ENCODE measurements around the gene IL15. TPM values are rescaled to one million over a fixed set of nuclear protein-coding genes. Genes with fewer than 3 reads are reported as not detected.
"Not testable (repeated sequence)": the region's sequence is repeated elsewhere in the genome, so short reads cannot be mapped to it uniquely, and the experiment has no call there.

The IL15 gene
- total RNA-seq, 1 donor from 2014 or later: 1.3 TPM

- Mint-ChIP-seq H3K36me3 (ENCODE audit: low read depth) (no peaks in the 10 kb centered on the region), H3K4me1 (ENCODE audit: low read depth) (peaks cover 3% of the 10 kb centered on the region), H3K4me3 (ENCODE audit: unreplicated experiment) (no peak overlapping the region), H3K9me3 (ENCODE audit: low read depth) (no peaks in the 10 kb centered on the region), H3K27ac (ENCODE audit: unreplicated experiment) (no peak overlapping the region), H3K27me3 (ENCODE audit: low read depth) (no peaks in the 10 kb centered on the region)
- no peak for TF ChIP-seq CTCF (IDR thresholded peaks at IDR 0.05)
- DNase-seq (ENCODE audit: low spot score): no peak
Measured at GRCh38 chr4:141686146-141686775, 49.9 kb downstream of the IL15 start.

DNA sequence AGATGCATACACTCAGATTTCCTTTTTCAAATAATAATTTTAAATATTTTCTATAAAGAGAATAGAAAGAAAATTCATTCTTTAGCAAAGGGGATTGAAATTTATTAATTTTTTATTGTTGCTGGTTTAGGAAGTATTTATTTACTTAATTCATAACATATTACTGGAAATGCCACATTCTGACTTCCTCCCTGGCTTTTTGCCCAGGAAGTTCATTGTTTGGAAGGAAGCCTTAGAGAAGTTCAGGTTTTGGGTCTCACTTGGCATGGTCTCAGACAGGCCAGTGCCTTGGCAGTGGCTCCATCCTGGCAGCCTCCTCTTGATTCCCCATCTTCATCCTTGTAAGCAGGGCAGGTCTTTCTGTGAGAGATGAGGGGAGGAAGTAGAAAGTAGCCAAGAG, 50.5 kb downstream of the IL15 start:
- H3K27me3 Mint-ChIP-seq (ENCODE audit: low read depth): no peaks in the 10 kb centered on the region
- DNase-seq (ENCODE audit: low spot score): no peak
- no peak overlapping the region for H3K4me3 Mint-ChIP-seq (ENCODE audit: unreplicated experiment)
- no peak overlapping the region for H3K27ac Mint-ChIP-seq (ENCODE audit: unreplicated experiment)
- no peaks in the 10 kb centered on the region for H3K9me3 Mint-ChIP-seq (ENCODE audit: low read depth)
- H3K4me1 Mint-ChIP-seq (ENCODE audit: low read depth): peaks cover 3% of the 10 kb centered on the region
- no peaks in the 10 kb centered on the region for H3K36me3 Mint-ChIP-seq (ENCODE audit: low read depth)
- TF ChIP-seq CTCF (IDR thresholded peaks at IDR 0.05): no peak

DNA sequence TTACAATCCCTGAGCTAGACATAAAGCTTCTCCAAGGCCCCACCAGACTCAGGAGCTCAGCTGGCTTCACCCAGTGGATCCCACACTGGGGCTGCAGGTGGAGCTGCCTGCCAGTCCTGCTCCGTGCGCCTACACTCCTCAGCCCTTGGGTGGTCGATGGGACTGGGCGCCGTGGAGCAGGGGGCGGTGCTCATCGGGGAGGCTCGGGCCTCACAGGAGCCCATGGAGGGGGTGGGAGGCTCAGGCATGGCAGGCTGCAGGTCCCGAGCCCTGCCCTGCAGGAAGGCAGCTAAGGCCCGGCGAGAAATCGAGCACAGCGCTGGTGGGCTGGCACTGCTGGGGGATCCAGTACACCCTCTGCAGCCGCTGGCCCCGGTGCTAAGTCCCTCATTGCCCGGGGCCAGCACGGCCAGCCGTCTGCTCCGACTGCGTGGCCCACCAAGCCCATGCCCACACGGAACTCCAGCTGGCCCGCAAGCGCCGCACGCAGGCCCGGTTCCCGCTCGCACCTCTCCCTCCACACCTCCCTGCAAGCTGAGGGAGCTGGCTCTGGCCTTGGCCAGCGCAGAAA, 53.4 kb downstream of the IL15 start:
- H3K4me3 Mint-ChIP-seq (ENCODE audit: unreplicated experiment); H3K36me3 Mint-ChIP-seq (ENCODE audit: low read depth); H3K27me3 Mint-ChIP-seq (ENCODE audit: low read depth); DNase-seq (ENCODE audit: low spot score); H3K27ac Mint-ChIP-seq (ENCODE audit: unreplicated experiment); H3K9me3 Mint-ChIP-seq (ENCODE audit: low read depth); H3K4me1 Mint-ChIP-seq (ENCODE audit: low read depth): not testable (repeated sequence)

GRCh38 chr4:141691247-141691646, 54.9 kb downstream of the IL15 start:
- not testable (repeated sequence) for H3K27ac Mint-ChIP-seq (ENCODE audit: unreplicated experiment); H3K4me1 Mint-ChIP-seq (ENCODE audit: low read depth); DNase-seq (ENCODE audit: low spot score); H3K27me3 Mint-ChIP-seq (ENCODE audit: low read depth); H3K4me3 Mint-ChIP-seq (ENCODE audit: unreplicated experiment); H3K9me3 Mint-ChIP-seq (ENCODE audit: low read depth); H3K36me3 Mint-ChIP-seq (ENCODE audit: low read depth)

DNA sequence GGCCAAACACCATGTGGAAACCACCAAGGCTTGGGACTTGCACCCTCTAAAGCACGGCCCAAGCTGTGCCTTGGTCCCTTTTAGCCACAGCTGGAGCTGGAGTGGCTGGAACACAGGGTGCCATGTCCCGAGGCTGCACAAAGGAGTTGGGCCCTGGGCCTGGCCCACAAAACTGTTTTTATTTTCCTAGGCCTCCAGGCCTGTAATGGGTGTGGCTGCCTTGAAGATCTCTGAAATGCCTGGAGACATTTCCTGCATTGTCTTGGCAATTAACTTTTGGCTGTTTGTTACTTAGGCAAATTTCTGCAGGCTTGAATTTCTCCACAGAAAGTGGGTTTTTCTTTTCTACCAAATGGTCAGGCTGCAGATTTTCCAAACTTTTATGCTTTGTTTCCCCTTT, 55.7 kb downstream of the IL15 start:
- Mint-ChIP-seq H3K36me3 (ENCODE audit: low read depth) (no peaks in the 10 kb centered on the region), H3K4me1 (ENCODE audit: low read depth) (no peaks in the 10 kb centered on the region), H3K9me3 (ENCODE audit: low read depth) (no peaks in the 10 kb centered on the region), H3K27ac (ENCODE audit: unreplicated experiment) (no peak overlapping the region), H3K4me3 (ENCODE audit: unreplicated experiment) (no peak overlapping the region), H3K27me3 (ENCODE audit: low read depth) (no peaks in the 10 kb centered on the region)
- TF ChIP-seq CTCF (IDR thresholded peaks at IDR 0.05): no peak
- DNase-seq (ENCODE audit: low spot score): no peak

DNA sequence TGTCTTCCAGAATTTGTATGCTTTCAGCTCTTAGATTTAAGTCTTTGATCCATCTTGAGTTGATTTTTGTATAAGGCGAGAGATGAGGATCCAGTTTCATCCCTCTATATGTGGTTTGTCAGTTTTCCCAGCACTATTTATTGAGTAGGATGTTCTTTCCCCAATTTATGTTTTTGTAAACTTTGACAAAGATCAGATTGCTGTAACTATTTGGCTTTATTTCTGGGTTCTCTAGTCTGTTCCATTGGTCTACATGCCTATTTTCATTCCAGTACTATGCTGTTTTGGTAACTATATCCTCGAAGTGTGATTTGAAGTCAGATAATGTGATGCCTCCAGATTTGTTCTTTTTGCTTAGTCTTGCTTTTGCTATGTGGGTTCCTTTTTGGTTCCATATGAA, 60.7 kb downstream of the IL15 start:
- Mint-ChIP-seq H3K36me3 (ENCODE audit: low read depth) (no peaks in the 10 kb centered on the region), H3K4me3 (ENCODE audit: unreplicated experiment) (no peak overlapping the region), H3K27me3 (ENCODE audit: low read depth) (no peaks in the 10 kb centered on the region), H3K9me3 (ENCODE audit: low read depth) (no peaks in the 10 kb centered on the region), H3K27ac (ENCODE audit: unreplicated experiment) (no peak overlapping the region), H3K4me1 (ENCODE audit: low read depth) (no peaks in the 10 kb centered on the region)
- no peak for DNase-seq (ENCODE audit: low spot score)
- TF ChIP-seq CTCF (IDR thresholded peaks at IDR 0.05): no peak
